CD4-positive, alpha-beta memory T cell (primary cell): ENCODE data around the gene PLA2G4A. TPM values are rescaled to one million over a fixed set of nuclear protein-coding genes. Genes with fewer than 3 reads are reported as not detected.

Experiments used
- CTCF ChIA-PET: fragments of 350-600 bp; sonication (Branson Sonifier 250); formaldehyde crosslinking; loops from one replicate; lab custom pipeline; 2021; ENCODE audit warnings: inconsistent platforms; ENCODE audit not compliant: partially characterized antibody; lab: Charles Lee
- POLR2A ChIA-PET: fragments of 350-600 bp; sonication (Branson Sonifier 250); formaldehyde crosslinking; loops from one replicate; lab custom pipeline; 2021; ENCODE audit not compliant: partially characterized antibody; lab: Charles Lee
- DNase-seq, 5 donors: peaks; one replicate each; pipeline versions ENCODE4 v3.0.0 to v3.0.0-alpha.2; 2020 to 2022; ENCODE audit warnings: mixed read lengths in 1 of 5
- H3K27ac ChIP-seq: one replicate; pipeline ENCODE4 v1.7.0; 2013; ENCODE audit warnings: low read depth, low read length
- H3K27me3 ChIP-seq: 2 replicates; pipeline ENCODE4 v1.7.0; 2013; ENCODE audit warnings: mild to moderate bottlenecking, low read length, moderate library complexity; ENCODE audit not compliant: insufficient read depth
- H3K36me3 ChIP-seq: 2 replicates; pipeline ENCODE4 v1.7.0; 2013; ENCODE audit warnings: mild to moderate bottlenecking, low read length, moderate library complexity; ENCODE audit not compliant: insufficient read depth
- H3K4me1 ChIP-seq: 2 replicates; pipeline ENCODE4 v1.7.0; 2013; ENCODE audit warnings: mild to moderate bottlenecking, low read length, moderate library complexity; ENCODE audit not compliant: insufficient read depth
- H3K4me3 ChIP-seq, 2 donors: one replicate each; pipeline ENCODE4 v1.7.0; 2013; ENCODE audit warnings: low read length in 2 of 2, mild to moderate bottlenecking in 1 of 2
- H3K9me3 ChIP-seq, 2 donors: one replicate each; pipeline ENCODE4 v1.7.0; 2013; ENCODE audit warnings: low read length in 2 of 2, control low read depth in 1 of 2; ENCODE audit not compliant: control insufficient read depth in 1 of 2
- H3K27ac Mint-ChIP-seq, 7 donors: one replicate each; pipeline ENCODE4 v1.8.0; 2020 to 2021; ENCODE audit warnings: mixed read lengths in 7 of 7, mild to moderate bottlenecking in 6 of 7, inconsistent platforms in 3 of 7, moderate library complexity in 3 of 7
- H3K27me3 Mint-ChIP-seq, 2 donors: one replicate each; pipeline ENCODE4 v1.8.0; 2020 to 2021; ENCODE audit warnings: mixed read lengths in 2 of 2
- H3K36me3 Mint-ChIP-seq, 2 donors: one replicate each; pipeline ENCODE4 v1.8.0; 2020 to 2021; ENCODE audit warnings: mixed read lengths in 2 of 2, inconsistent platforms in 1 of 2, mild to moderate bottlenecking in 1 of 2
- H3K4me1 Mint-ChIP-seq, 4 donors: one replicate each; pipeline ENCODE4 v1.8.0; 2020 to 2021; ENCODE audit warnings: mixed read lengths in 4 of 4, mild to moderate bottlenecking in 1 of 4
- H3K4me3 Mint-ChIP-seq, 8 donors: one replicate each; pipeline ENCODE4 v1.8.0; 2020 to 2021; ENCODE audit warnings: mixed read lengths in 8 of 8, mild to moderate bottlenecking in 7 of 8, moderate library complexity in 6 of 8, inconsistent platforms in 3 of 8
- H3K9me3 Mint-ChIP-seq, 8 donors: one replicate each; pipeline ENCODE4 v1.8.0; 2020 to 2021; ENCODE audit warnings: mixed read lengths in 8 of 8, mild to moderate bottlenecking in 5 of 8, inconsistent platforms in 3 of 8, moderate library complexity in 1 of 8
- intact Hi-C: fragments of 100-400 bp; cut with micrococcal nuclease; formaldehyde crosslinking; loops from one replicate; pipeline ENCODE4 v1.15.1; 2023
- polyA plus RNA-seq, 2 donors: library from polyadenylated mRNA; unstranded; fragments of 300-500 nt; fragmentation: Illumina TruSeq; gene quantifications; one replicate each; pipeline ENCODE4 v1.2.3, GENCODE V29; 2021
- total RNA-seq, 2 experiments: library from RNA; stranded (reverse); gene quantifications; one replicate each; pipeline ENCODE4 v1.2.3, GENCODE V29; 2021

The PLA2G4A gene
- total and polyA plus RNA-seq, 4 experiments from 2014 or later = 0.25 to 0.32 TPM; not detected in 2

DNA sequence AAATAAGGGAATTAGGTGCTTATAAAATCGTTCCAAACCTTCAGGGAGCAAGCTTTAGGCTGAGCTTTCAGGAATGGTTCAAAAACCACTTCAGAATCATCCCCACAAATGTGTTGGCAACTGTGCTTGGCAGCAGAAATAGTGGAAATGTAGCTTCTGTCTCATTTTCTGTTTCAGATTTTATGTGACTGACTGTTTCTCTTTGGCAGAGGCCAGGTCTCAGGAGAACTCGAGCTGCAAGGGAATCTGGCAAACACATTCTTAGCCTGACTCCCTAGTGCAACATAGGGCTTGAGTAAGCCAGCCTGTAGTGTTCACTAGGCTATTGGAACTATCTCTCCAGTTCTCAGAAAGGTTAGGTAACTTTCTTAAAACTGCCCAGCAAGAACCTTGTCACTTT lies 128.6 kb downstream of the PLA2G4A start:
- Histone ChIP-seq H3K4me1 (no peaks in the 10 kb centered on the region), H3K27ac (no peak overlapping the region), H3K36me3 (no peaks in the 10 kb centered on the region), H3K9me3 (no peaks in the 10 kb centered on the region), H3K27me3 (no peaks in the 10 kb centered on the region), H3K4me3 (no peak overlapping the region)
- peaks cover 0 to 3% of the 10 kb centered on the region in 2 donors for H3K27me3 Mint-ChIP-seq
- ChIA-PET CTCF (no interaction called here), POLR2A (no interaction called here)
- no peak for DNase-seq
- no peaks in the 10 kb centered on the region for H3K4me1 Mint-ChIP-seq
- H3K9me3 Mint-ChIP-seq = peaks cover 0 to under 1% (median 0%) of the 10 kb centered on the region in 8 donors
- H3K36me3 Mint-ChIP-seq = no peaks in the 10 kb centered on the region
- no peak overlapping the region for H3K4me3 Mint-ChIP-seq
- intact Hi-C loops = no loop called here
- no peak overlapping the region for H3K27ac Mint-ChIP-seq

DNA sequence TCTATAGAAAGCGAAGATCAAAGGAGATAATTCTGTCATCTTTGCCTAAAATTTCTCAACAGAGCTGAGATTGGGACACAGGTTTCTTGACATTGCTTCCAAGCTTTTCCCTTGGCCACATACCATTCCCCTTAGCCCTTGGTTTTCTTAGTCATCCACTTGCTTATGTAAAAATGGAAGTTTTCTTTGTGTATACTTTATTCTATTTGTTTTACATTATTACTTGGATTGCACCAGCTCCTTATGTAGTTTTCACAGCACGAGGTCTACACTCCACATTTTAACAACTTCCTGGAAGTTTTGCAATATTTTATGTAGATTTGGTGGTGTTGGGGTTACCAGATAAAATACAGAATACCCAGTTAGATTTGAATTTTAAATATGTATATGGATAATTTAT lies 129.8 kb downstream of the PLA2G4A start:
- Histone ChIP-seq H3K27me3 (no peaks in the 10 kb centered on the region), H3K36me3 (no peaks in the 10 kb centered on the region), H3K9me3 (no peaks in the 10 kb centered on the region), H3K4me1 (no peaks in the 10 kb centered on the region), H3K27ac (no peak overlapping the region), H3K4me3 (no peak overlapping the region)
- H3K27ac Mint-ChIP-seq = no peak overlapping the region
- ChIA-PET POLR2A (no interaction called here), CTCF (no interaction called here)
- H3K36me3 Mint-ChIP-seq = no peaks in the 10 kb centered on the region
- peaks cover 0 to 3% of the 10 kb centered on the region in 2 donors for H3K27me3 Mint-ChIP-seq
- intact Hi-C loops = no loop called here
- no peaks in the 10 kb centered on the region for H3K9me3 Mint-ChIP-seq
- H3K4me3 Mint-ChIP-seq = no peak overlapping the region
- no peak for DNase-seq
- H3K4me1 Mint-ChIP-seq = no peaks in the 10 kb centered on the region

DNA sequence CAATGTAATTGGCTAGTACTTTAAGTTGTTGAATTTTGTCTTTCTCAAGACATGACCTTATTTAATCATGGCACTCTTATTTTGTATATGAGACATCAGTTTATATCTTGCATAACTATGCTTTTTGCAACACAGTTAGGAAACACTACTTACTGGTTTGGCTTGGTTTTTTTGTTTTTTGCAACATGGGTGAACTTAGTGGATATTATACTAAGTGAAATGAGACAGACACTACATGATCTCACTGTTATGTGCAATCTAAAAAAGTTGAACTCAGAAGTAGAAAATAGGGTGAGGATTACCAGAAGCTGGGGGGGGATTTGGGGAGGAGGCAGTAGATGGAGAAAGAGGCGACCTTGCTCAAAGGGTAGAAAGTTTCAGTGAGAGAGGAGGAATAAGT lies 132.1 kb downstream of the PLA2G4A start:
- H3K4me3 Mint-ChIP-seq = no peak overlapping the region
- peaks cover 0 to 2% (median 0%) of the 10 kb centered on the region in 8 donors for H3K9me3 Mint-ChIP-seq
- ChIA-PET POLR2A (no interaction called here), CTCF (no interaction called here)
- H3K4me1 Mint-ChIP-seq = no peaks in the 10 kb centered on the region
- Histone ChIP-seq H3K4me3 (no peak overlapping the region), H3K27ac (no peak overlapping the region), H3K4me1 (no peaks in the 10 kb centered on the region), H3K9me3 (no peaks in the 10 kb centered on the region), H3K27me3 (no peaks in the 10 kb centered on the region), H3K36me3 (no peaks in the 10 kb centered on the region)
- H3K27me3 Mint-ChIP-seq = peaks cover 0 to 5% of the 10 kb centered on the region in 2 donors
- intact Hi-C loops = no loop called here
- H3K27ac Mint-ChIP-seq = no peak overlapping the region
- DNase-seq = no peak
- no peaks in the 10 kb centered on the region for H3K36me3 Mint-ChIP-seq

DNA sequence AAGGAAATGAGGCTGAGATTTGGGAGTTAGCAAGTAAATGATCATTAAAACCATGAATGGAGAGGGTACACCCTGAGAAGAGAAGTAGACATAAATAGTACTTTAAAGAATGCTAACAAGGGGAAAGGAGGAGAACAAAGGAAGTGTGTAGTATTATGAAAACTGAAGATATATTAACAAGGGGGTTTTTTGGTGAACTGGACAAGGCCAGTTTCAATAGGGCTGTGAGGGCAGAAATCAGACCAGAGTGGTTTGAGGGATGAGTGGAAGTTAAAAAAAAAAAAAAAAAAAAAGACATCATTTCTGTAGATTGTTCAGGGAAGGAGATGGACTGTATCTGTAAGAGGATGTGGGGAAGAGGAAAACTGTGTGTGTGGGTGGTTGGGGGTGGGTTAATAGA lies 137.1 kb downstream of the PLA2G4A start:
- intact Hi-C loops = no loop called here
- CTCF ChIA-PET = no interaction called here

DNA sequence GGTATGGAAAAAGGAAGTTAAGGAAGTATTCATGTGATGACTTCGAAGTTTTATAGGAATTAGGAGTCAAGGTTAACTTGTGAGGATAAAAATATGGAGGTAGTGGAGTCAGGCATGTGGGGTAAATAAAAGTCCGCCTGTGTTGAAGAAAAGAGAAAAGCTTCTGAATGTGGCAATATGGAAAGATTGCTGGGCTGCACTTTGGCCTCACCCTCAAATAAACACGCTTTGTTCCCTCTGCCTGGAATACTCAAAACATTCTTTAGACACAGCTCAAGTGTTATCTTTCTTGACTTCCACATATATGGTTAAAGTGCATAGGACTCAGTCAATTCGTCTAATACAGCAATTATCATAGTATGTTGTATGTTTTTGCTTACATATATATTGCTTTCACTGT lies 137.7 kb downstream of the PLA2G4A start:
- Histone ChIP-seq H3K4me1 (no peaks in the 10 kb centered on the region), H3K27ac (no peak overlapping the region), H3K9me3 (no peaks in the 10 kb centered on the region), H3K27me3 (no peaks in the 10 kb centered on the region), H3K36me3 (no peaks in the 10 kb centered on the region), H3K4me3 (no peak overlapping the region)
- no peak overlapping the region for H3K4me3 Mint-ChIP-seq
- ChIA-PET POLR2A (no interaction called here), CTCF (no interaction called here)
- intact Hi-C loops = no loop called here
- no peaks in the 10 kb centered on the region for H3K4me1 Mint-ChIP-seq
- H3K27ac Mint-ChIP-seq = no peak overlapping the region
- H3K27me3 Mint-ChIP-seq = peaks cover 0 to 2% of the 10 kb centered on the region in 2 donors
- H3K36me3 Mint-ChIP-seq = no peaks in the 10 kb centered on the region
- H3K9me3 Mint-ChIP-seq = peaks cover 0 to 2% (median 0%) of the 10 kb centered on the region in 8 donors
- no peak for DNase-seq

More for the DNA sequence above, 137.1 kb downstream of the PLA2G4A start:
- Histone ChIP-seq H3K36me3 (no peaks in the 10 kb centered on the region), H3K4me1 (no peaks in the 10 kb centered on the region), H3K27ac (no peak overlapping the region), H3K9me3 (no peaks in the 10 kb centered on the region), H3K27me3 (no peaks in the 10 kb centered on the region), H3K4me3 (no peak overlapping the region)
- Mint-ChIP-seq H3K36me3 (no peaks in the 10 kb centered on the region), H3K4me1 (no peaks in the 10 kb centered on the region), H3K4me3 (no peak overlapping the region), H3K27me3 (peaks cover 0 to 4% of the 10 kb centered on the region in 2 donors), H3K27ac (no peak overlapping the region), H3K9me3 (peaks cover 0 to 2% (median 0%) of the 10 kb centered on the region in 8 donors)
- DNase-seq = no peak
- POLR2A ChIA-PET = no interaction called here

DNA sequence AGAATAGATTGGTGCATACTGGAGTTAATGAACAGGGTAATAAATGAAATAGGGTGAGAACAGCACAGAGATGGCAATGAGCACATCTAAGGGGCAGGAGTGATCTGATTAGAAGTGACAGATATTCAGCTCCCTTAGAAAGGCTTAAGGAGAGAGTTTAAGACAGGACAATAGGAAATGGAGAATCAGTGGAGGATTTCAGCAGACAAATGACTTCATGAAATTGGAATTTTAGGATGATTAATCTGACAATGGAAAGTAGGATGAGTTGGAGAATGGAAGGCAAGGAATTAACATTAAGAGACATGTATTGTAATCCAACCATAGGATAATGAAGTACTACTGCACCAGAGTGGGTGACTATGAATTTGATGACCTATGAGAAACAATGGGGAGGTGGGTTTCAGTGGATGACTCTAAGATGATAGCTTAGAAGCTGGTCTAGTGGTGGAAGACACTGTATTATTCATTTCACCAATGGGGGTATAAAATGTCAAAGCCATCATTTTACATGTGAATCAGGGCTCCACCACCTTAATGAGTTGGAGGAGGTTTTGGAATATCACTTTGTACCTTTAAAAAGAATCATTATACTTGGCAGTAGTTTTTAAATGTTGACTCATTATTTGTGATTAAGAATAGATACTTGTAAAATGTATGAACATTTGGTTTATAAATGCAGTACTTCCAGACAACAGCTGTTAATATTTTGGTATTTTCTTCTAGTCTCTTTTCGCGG lies 139.1 kb downstream of the PLA2G4A start:
- Mint-ChIP-seq H3K4me3 (no peak overlapping the region), H3K27me3 (peaks cover 0 to 4% of the 10 kb centered on the region in 2 donors), H3K9me3 (peaks cover 0 to 2% (median 0%) of the 10 kb centered on the region in 8 donors), H3K36me3 (no peaks in the 10 kb centered on the region), H3K27ac (no peak overlapping the region), H3K4me1 (no peaks in the 10 kb centered on the region)
- DNase-seq = no peak
- POLR2A ChIA-PET = no interaction called here
- Histone ChIP-seq H3K4me1 (no peaks in the 10 kb centered on the region), H3K27me3 (no peaks in the 10 kb centered on the region), H3K36me3 (no peaks in the 10 kb centered on the region), H3K4me3 (no peak overlapping the region), H3K27ac (no peak overlapping the region), H3K9me3 (no peaks in the 10 kb centered on the region)
- CTCF ChIA-PET = no interaction called here
- intact Hi-C loops = no loop called here

DNA sequence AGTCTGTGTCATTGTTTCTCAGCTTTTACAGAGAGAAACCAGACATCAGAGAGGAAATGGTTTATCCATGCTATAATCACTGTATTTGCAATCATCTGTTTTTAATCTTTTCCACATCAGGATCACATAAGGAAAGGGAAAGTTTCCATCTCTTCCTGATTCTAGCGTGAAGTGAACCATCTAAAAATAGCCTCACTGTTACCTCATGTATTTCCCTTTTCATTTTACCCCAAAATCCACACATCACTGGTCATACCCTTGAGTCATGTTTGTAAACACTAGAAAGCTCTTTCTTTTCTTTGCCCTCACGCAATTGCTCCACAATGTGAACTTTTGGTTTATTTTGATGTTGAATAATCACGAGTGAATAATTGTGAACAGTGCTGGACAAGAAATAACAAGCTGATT lies 146.0 kb downstream of the PLA2G4A start:
- H3K27me3 Mint-ChIP-seq = peaks cover 0 to 1% of the 10 kb centered on the region in 2 donors
- no peak overlapping the region for H3K4me3 ChIP-seq
- no peak for DNase-seq
- no peaks in the 10 kb centered on the region for H3K4me1 ChIP-seq
- H3K27ac ChIP-seq = no peak overlapping the region
- ChIA-PET CTCF (interaction anchor here (0.6 to 1.2 kb wide), 2 partner anchors 12 to 492 kb away, joined by 3 read pairs; no protein-coding TSS in a partner anchor), POLR2A (no interaction called here)
- H3K4me3 Mint-ChIP-seq = no peak overlapping the region
- no peaks in the 10 kb centered on the region for H3K27me3 ChIP-seq
- intact Hi-C loops = no loop called here
- no peak overlapping the region for H3K27ac Mint-ChIP-seq
- no peaks in the 10 kb centered on the region for H3K9me3 ChIP-seq
- H3K9me3 Mint-ChIP-seq = no peaks in the 10 kb centered on the region
- H3K4me1 Mint-ChIP-seq = no peaks in the 10 kb centered on the region
- no peaks in the 10 kb centered on the region for H3K36me3 Mint-ChIP-seq
- no peaks in the 10 kb centered on the region for H3K36me3 ChIP-seq
